GM12891 (cell line): ENCODE results near the gene RP9.
"Not testable (repeated sequence)": the region's sequence is repeated elsewhere in the genome, so short reads cannot be mapped to it uniquely, and the experiment has no call there.

Source experiments
- DNase-seq: peaks from one replicate; pipeline ENCODE4 v3.0.0; 2011; ENCODE audit warnings: low spot score; ENCODE audit not compliant: insufficient read length
- FAIRE-seq: peaks from 2 replicates; lab custom pipeline; 2011; peaks lifted over from hg19 to GRCh38; lab: Jason Lieb, UNC
- PAX5 ChIP-seq: IDR thresholded peaks from 2 replicates; pipeline ENCODE4 v1.6.1; 2011; ENCODE audit warnings: low read length, moderate library complexity, mild to moderate bottlenecking; ENCODE audit not compliant: insufficient read depth, severe bottlenecking
- POLR2A ChIP-seq: IDR thresholded peaks from 2 replicates; pipeline ENCODE4 v1.6.1; 2011; ENCODE audit warnings: low read depth, low read length, control low read depth
- POLR2AphosphoS5 ChIP-seq: IDR thresholded peaks from 2 replicates; pipeline ENCODE4 v1.6.1; 2011; ENCODE audit warnings: low read depth, low read length, control low read depth
- POU2F2 ChIP-seq: IDR thresholded peaks from 2 replicates; pipeline ENCODE4 v1.6.1; 2011; ENCODE audit warnings: low read depth, mild to moderate bottlenecking, control low read depth, low read length, moderate library complexity
- SPI1 ChIP-seq: IDR thresholded peaks from 2 replicates; pipeline ENCODE4 v1.6.1; 2011; ENCODE audit warnings: low read depth, low read length, control low read depth
- TAF1 ChIP-seq: IDR thresholded peaks from 2 replicates; pipeline ENCODE4 v1.6.1; 2011; ENCODE audit warnings: low read depth, low read length, control low read depth

Gene RP9

GRCh38 chr7:33107136-33108066 is 1.8 kb downstream of the RP9 start:
- no peak for DNase-seq
- peak; percentile 85 for FAIRE-seq
- TF ChIP-seq POU2F2 (no peak), POLR2AphosphoS5 (no peak), SPI1 (no peak), TAF1 (no peak), PAX5 (no peak)

GRCh38 chr7:33101906-33102305 is 7.3 kb downstream of the RP9 start:
- TF ChIP-seq POLR2AphosphoS5, result no peak
- TF ChIP-seq POLR2A, result no peak
- no peak for TF ChIP-seq PAX5
- no peak for TF ChIP-seq TAF1
- TF ChIP-seq SPI1, result no peak
- TF ChIP-seq POU2F2, result no peak
- FAIRE-seq (no peak), DNase-seq (no peak)

- FAIRE-seq, result no peak
- TF ChIP-seq POLR2AphosphoS5 (no peak), POLR2A (no peak), PAX5 (no peak), TAF1 (no peak), SPI1 (no peak), POU2F2 (no peak)
Measured at GRCh38 chr7:33100770-33101169, 8.4 kb downstream of the RP9 start.

GRCh38 chr7:33099154-33099940 is 9.9 kb downstream of the RP9 start:
- FAIRE-seq (peak; percentile 13), DNase-seq (no peak)
- TF ChIP-seq SPI1 (peak; percentile 48; the same call in 1 of the 2 replicates), POLR2AphosphoS5 (no peak), POU2F2 (no peak)

More at GRCh38 chr7:33100770-33101169, 8.4 kb downstream of the RP9 start:
- DNase-seq, result no peak

- not testable (repeated sequence) for DNase-seq, FAIRE-seq
Measured at GRCh38 chr7:33094745-33095275, 14.4 kb downstream of the RP9 start.

- TF ChIP-seq SPI1 (no peak), POLR2AphosphoS5 (no peak), POU2F2 (no peak), PAX5 (no peak), POLR2A (no peak), TAF1 (no peak)
- FAIRE-seq (no peak), DNase-seq (no peak)
Measured at GRCh38 chr7:33093266-33093665, 15.9 kb downstream of the RP9 start.

- TF ChIP-seq POLR2AphosphoS5 (no peak), SPI1 (no peak)
- no peak for FAIRE-seq
- DNase-seq, result no peak
Measured at GRCh38 chr7:33091641-33092191, 17.5 kb downstream of the RP9 start.

GRCh38 chr7:33091111-33091531 is 18.1 kb downstream of the RP9 start:
- no peak for DNase-seq
- TF ChIP-seq POLR2A (no peak), SPI1 (no peak), POU2F2 (no peak), PAX5 (no peak), POLR2AphosphoS5 (no peak), TAF1 (no peak)
- no peak for FAIRE-seq

- TF ChIP-seq TAF1 (no peak), POU2F2 (no peak), SPI1 (no peak)
Measured at GRCh38 chr7:33089142-33089541, 20.1 kb downstream of the RP9 start.

GRCh38 chr7:33087858-33088257 is 21.3 kb downstream of the RP9 start:
- DNase-seq (no peak), FAIRE-seq (no peak)
- TF ChIP-seq PAX5 (no peak), POLR2A (no peak), SPI1 (no peak)

More at GRCh38 chr7:33089142-33089541, 20.1 kb downstream of the RP9 start:
- DNase-seq (no peak), FAIRE-seq (no peak)
